ENCODE results near the gene C6orf47.

Gene C6orf47

GRCh38 chr6:31658983-31659648, 1.5 kb downstream of the C6orf47 start:
- DNase-seq = no peak

GRCh38 chr6:31658158-31658688, 2.4 kb downstream of the C6orf47 start:
- DNase-seq = no peak

DNA sequence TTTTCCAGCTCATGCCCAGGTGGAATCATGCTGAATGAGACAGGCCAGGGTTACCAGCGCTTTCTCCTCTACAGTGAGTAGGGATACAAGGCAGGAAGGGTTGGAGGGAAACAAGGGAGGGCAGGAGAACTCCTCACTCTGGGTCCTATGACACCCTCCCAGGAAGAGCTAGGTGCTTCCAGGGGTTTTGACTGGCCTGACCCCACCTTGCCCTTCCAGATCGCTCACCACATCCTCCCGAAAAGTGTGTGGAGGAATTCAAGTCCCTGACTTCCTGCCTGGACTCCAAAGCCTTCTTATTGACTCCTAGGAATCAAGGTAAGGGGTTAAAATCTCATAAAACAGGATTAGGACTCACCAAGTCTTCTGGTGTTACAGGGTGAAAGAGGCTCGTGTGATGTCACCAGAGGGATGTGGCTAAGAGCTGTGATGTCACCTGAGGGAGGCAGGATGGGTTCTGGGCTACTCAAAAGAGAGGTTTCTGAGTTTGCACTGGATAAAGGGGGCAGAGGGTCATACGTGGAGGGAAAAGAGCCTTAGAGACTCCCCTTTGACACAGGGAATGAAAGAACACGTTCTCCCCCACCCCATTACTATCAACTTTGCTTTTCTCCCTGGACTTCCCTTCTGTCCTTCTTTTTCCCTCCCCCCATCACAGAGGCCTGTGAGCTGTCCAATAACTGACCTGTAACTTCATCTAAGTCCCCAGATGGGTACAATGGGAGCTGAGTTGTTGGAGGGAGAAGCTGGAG, 3.0 kb downstream of the C6orf47 start:
- no peak for DNase-seq

DNA sequence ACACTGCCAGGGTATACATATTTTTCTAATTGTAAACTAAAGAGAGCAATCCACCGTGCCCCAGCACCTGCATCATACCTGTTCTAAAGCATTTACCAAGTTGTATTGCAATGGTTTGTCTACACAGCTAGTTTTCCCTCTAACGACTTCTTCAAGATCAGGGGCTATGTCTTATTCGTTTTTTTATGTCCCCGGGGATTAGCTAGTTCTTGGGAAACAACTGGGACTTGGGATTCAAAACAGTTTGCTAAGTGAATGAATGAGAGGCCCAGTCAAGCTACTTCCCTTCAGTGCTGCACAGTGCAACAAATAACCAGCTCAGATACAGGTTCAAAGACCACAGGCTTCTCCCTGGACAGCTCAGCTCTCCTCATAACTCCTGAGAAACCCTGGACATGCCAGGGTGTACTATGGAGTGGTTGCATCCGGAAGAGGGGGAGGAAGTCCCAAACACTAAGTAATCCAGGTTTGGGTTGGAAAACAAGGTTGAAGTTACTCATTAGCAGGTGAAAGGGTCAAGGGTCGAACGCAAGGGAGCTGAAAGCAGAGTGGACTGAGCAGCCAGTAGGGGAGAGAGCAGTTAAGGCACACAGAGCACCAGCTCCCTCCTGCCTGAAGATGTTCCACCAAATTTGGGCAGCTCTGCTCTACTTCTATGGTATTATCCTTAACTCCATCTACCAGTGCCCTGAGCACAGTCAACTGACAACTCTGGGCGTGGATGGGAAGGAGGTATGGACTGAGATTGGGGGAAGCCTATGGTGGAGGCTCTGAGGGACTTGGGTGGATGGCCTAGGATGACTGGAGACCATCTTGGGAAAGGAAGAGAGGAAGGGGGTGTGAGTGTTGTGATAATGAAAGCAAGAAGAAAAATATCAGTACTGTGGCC, 5.0 kb downstream of the C6orf47 start, which contains the start of gene APOM:
APOM (plus strand) TSS at position 546 of the 889 bp plus-strand sequence; CDS start at position 619, 73 bp downstream.
- no peak for DNase-seq

GRCh38 chr6:31654574-31655348, 5.8 kb downstream of the C6orf47 start:
- DNase-seq = no peak

- peak in 1 of 2 donors; percentile 97 for DNase-seq
Observed at GRCh38 chr6:31652925-31653724, 7.5 kb downstream of the C6orf47 start.

GRCh38 chr6:31651602-31652191, 8.9 kb downstream of the C6orf47 start:
- DNase-seq = peak in 1 of 2 donors; percentile 77

GRCh38 chr6:31645325-31645724, 15.3 kb downstream of the C6orf47 start:
- no peak for DNase-seq

- DNase-seq = no peak
Observed at GRCh38 chr6:31643818-31644454, 16.6 kb downstream of the C6orf47 start.

DNA sequence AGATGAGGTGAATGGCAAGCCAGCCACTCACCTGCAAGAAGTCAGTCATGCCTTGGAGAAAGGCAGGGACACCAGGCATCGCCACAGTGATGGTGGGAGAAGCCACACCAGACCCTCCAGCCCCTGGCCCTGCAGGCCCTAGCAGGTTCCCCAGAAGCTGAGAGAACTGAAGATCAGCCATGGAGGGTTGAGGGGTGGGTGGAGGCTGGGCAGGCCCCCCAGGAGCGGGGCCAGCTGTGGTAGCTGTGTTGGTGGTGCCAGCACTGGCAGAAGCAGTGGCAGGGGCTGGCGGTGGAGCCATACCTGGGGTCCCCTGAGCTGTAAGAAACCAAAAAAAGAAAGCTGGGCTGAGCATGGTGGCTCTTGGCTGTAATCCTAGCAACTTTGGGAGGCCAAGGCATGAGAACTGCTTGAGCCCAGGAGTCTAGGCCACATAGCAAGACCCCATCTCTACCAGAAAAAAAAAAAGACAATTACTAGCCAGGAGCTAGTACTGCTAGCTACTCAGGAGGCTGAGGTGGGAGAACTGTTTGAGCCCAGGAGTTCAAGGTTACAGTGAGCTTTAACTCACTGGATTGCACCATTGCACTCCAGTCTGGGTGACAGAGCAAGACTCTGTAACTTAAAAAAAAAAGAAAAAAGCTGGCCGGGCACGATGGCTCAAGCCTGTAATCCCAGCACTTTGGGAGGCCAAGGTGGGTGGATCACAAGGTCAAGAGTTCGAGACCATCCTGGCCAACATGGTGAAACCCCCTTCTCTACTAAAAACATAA, 17.6 kb downstream of the C6orf47 start:
- no peak for DNase-seq

GRCh38 chr6:31641370-31641769, 19.2 kb downstream of the C6orf47 start:
- no peak for DNase-seq

DNA sequence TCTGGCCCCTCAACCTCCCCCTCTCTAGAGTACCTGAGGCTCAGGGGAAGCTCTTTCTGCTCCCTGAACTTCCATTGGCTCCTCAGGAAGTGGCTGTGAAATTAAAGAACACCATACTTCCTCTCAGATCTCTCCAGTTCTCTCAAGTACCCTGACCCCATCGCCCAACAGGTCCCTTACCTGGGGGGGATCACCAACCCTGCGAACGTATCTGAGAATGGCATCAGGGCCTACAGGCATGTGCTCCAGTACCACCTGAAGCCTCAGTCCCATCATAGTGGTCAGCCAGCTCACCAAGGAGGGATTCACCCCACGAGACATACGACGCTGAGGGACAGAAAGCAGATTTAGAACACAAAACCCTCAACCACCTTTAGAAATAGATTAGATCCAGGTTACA, 20.0 kb downstream of the C6orf47 start:
- DNase-seq = no peak

DNA sequence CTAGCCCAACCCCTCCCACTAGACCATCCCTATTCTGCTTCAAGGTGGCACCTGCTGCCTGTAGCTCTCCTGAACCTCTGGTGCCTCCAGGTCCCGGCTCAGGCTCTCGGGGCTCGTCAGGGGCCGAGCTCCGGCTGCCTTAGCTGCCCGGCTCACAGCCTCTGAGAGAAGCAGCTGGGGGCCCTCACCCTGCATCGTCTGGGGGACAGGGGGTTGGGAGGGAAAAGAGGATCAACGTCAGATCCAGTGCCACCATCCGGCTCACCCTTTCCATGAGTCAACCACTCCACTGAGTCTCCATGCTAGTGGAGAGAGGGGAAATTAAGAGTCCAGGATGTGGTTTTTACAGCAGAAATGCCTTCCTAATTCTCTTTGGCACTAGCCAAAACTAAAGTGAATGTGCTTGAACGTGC, 21.1 kb downstream of the C6orf47 start:
- no peak for DNase-seq

- DNase-seq = no peak
Observed at GRCh38 chr6:31639043-31639442, 21.5 kb downstream of the C6orf47 start.

- no peak for DNase-seq
Observed at GRCh38 chr6:31636698-31637596, 23.6 kb downstream of the C6orf47 start.

DNA sequence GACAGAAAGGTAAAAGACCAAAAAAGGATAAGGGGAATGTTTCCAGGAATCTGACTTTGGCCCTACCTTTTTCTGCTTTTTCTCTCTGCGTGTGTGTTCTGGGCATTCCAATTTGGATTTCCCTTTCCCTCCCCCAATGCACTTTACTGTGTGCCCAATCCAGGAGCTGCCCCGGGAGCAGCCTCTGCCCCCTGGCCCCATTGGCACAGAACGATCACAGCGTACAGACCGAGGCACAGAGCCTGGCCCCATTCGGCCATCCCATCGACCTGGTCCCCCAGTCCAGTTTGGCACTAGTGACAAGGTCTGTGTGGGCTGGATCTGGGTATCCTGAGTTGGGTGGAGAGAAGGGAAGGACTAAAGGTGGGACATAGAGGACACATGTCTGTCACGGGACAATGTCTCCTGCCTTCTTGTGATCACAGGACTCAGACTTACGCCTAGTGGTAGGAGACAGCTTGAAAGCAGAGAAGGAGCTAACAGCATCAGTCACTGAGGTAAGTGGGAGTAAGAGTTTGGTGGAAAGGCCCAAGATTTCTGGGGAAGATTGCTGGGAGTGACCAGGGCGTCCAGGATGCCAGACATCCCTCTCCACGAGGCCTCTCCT, 25.5 kb downstream of the C6orf47 start:
- DNase-seq = no peak

DNA sequence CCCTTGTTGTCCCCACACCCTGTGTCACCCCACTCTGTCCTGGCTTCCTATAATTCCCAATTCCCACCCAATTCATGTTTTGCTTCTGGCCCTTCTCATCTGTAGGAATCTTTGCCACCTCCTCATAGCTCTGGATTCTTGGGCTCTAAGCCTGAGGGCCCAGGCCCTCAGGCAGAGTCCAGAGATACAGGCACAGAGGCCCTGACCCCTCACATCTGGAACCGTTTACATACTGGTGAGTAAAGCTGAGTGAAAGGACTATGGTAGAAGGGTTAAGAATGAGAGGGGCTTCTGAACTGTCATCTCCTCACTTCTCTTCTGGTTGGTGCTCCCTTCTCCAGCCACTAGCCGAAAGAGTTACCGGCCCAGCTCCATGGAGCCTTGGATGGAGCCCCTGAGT, 26.4 kb downstream of the C6orf47 start:
- DNase-seq = no peak

GRCh38 chr6:31633447-31633846, 27.1 kb downstream of the C6orf47 start:
- no peak for DNase-seq

All from bone marrow (tissue), 2 donors.